HG03571 (cell line): ENCODE data around the gene RBM42.
"Not testable (repeated sequence)": the region's sequence is repeated elsewhere in the genome, so short reads cannot be mapped to it uniquely, and the experiment has no call there.

ENCODE experiments used
- ATAC-seq: cut with Tn5 transposase; IDR thresholded peaks from one replicate; pipeline ENCODE4 v1.9.1; 2021; ENCODE audit not compliant: unreplicated experiment

RBM42 gene

GRCh38 chr19:35628565-35629331 lies at the start of gene RBM42:
Gene RBM42 (plus strand): TSS chr19:35629036. CDS start chr19:35629154, 118 bp downstream.
- ATAC-seq: peak; percentile 81

GRCh38 chr19:35582760-35583159 lies 46.1 kb upstream of the RBM42 start:
- ATAC-seq: no peak

- no peak for ATAC-seq
Measured at GRCh38 chr19:35585848-35586247, 43.0 kb upstream of the RBM42 start, which contains the start of gene PMIS2. Gene PMIS2 (plus strand): TSS chr19:35586173. CDS start chr19:35586260, 87 bp downstream.

- no peak for ATAC-seq
Measured at GRCh38 chr19:35587321-35587720, 41.5 kb upstream of the RBM42 start.

- ATAC-seq: no peak
Measured at GRCh38 chr19:35590875-35591274, 38.0 kb upstream of the RBM42 start.

- ATAC-seq: no peak
Measured at GRCh38 chr19:35592226-35592625, 36.6 kb upstream of the RBM42 start.

GRCh38 chr19:35595026-35595425 lies 33.8 kb upstream of the RBM42 start:
- not testable (repeated sequence) for ATAC-seq

GRCh38 chr19:35595928-35596327 lies 32.9 kb upstream of the RBM42 start:
- ATAC-seq: no peak

GRCh38 chr19:35596366-35596999 lies 32.4 kb upstream of the RBM42 start:
- no peak for ATAC-seq

GRCh38 chr19:35601971-35602370 lies 26.9 kb upstream of the RBM42 start:
- ATAC-seq: no peak

GRCh38 chr19:35604436-35604835 lies 24.4 kb upstream of the RBM42 start:
- ATAC-seq: not testable (repeated sequence)

GRCh38 chr19:35607170-35607569 lies 21.7 kb upstream of the RBM42 start:
- ATAC-seq: not testable (repeated sequence)

- no peak for ATAC-seq
Measured at GRCh38 chr19:35607661-35608060, 21.2 kb upstream of the RBM42 start.

GRCh38 chr19:35608251-35608650 lies 20.6 kb upstream of the RBM42 start:
- ATAC-seq: no peak

- ATAC-seq: no peak
Measured at GRCh38 chr19:35609851-35610353, 18.9 kb upstream of the RBM42 start.

- peak; percentile 2 for ATAC-seq
Measured at GRCh38 chr19:35612224-35612558, 16.6 kb upstream of the RBM42 start.

GRCh38 chr19:35612559-35613321 lies 16.1 kb upstream of the RBM42 start, which contains the start of gene HAUS5:
Gene HAUS5 (plus strand): TSS chr19:35612735. CDS start chr19:35612795, 60 bp downstream.
- peak; percentile 67 for ATAC-seq

- no peak for ATAC-seq
Measured at GRCh38 chr19:35613574-35613973, 15.3 kb upstream of the RBM42 start.

- no peak for ATAC-seq
Measured at GRCh38 chr19:35615036-35615435, 13.8 kb upstream of the RBM42 start.

- ATAC-seq: no peak
Measured at GRCh38 chr19:35618857-35619256, 10.0 kb upstream of the RBM42 start.

- ATAC-seq: no peak
Measured at GRCh38 chr19:35619290-35619923, 9.4 kb upstream of the RBM42 start.
